H1 (cell line): ENCODE results near the gene PDYN. TPM values are rescaled to one million over a fixed set of nuclear protein-coding genes. Genes with fewer than 3 reads are reported as not detected.

ENCODE experiments used
- CTCF ChIA-PET: fragments of 300-600 bp; sonication (Branson Sonifier 250); formaldehyde crosslinking; loops from one replicate; lab custom pipeline; 2021; ENCODE audit not compliant: partially characterized antibody; lab: Charles Lee
- POLR2A ChIA-PET: fragments of 300-600 bp; sonication (Branson Sonifier 250); formaldehyde crosslinking; loops from one replicate; lab custom pipeline; 2021; ENCODE audit warnings: inconsistent platforms; ENCODE audit not compliant: partially characterized antibody; lab: Charles Lee
- DNase-seq, 2 experiments: peaks; one replicate each; pipeline versions ENCODE4 v3.0.0 to v3.0.0-alpha.2; 2010 to 2022; ENCODE audit warnings: low spot score in 2 of 2, low read depth in 1 of 2, mixed read lengths in 1 of 2
- FAIRE-seq: peaks from 2 replicates; lab custom pipeline; 2011; peaks lifted over from hg19 to GRCh38; lab: Jason Lieb, UNC
- H2AFZ ChIP-seq: 2 replicates; pipeline ENCODE4 v1.8.1; 2012; ENCODE audit warnings: low read length, inconsistent platforms
- H2AK5ac ChIP-seq: 2 replicates; pipeline ENCODE4 v1.6.1; 2013; ENCODE audit warnings: low read depth, low read length
- H2BK120ac ChIP-seq: replicated peaks from 2 replicates; pipeline ENCODE3; 2013; ENCODE audit warnings: low read depth, low read length, inconsistent platforms
- H2BK12ac ChIP-seq: 2 replicates; pipeline ENCODE4 v1.6.1; 2013; ENCODE audit warnings: low read depth, low read length
- H2BK15ac ChIP-seq: 2 replicates; pipeline ENCODE4 v1.6.1; 2013; ENCODE audit warnings: low read length
- H2BK20ac ChIP-seq: 2 replicates; pipeline ENCODE4 v1.6.1; 2013; ENCODE audit warnings: low read length
- H2BK5ac ChIP-seq: 2 replicates; pipeline ENCODE4 v1.6.1; 2013; ENCODE audit warnings: low read depth, low read length
- H3K14ac ChIP-seq: 2 replicates; pipeline ENCODE4 v1.6.1; 2013; ENCODE audit warnings: inconsistent platforms; ENCODE audit not compliant: insufficient read length
- H3K18ac ChIP-seq: 2 replicates; pipeline ENCODE4 v1.6.1; 2013; ENCODE audit warnings: low read length; ENCODE audit errors: extremely low read depth
- H3K23ac ChIP-seq: 2 replicates; pipeline ENCODE4 v1.6.1; 2013; ENCODE audit warnings: inconsistent platforms; ENCODE audit not compliant: insufficient read length
- H3K23me2 ChIP-seq: 2 replicates; pipeline ENCODE4 v1.6.1; 2013; ENCODE audit warnings: low read depth, low read length
- H3K27ac ChIP-seq: 2 replicates; pipeline ENCODE4 v1.6.1; 2011; ENCODE audit warnings: low read depth, low read length, inconsistent platforms
- H3K27me3 ChIP-seq, 4 experiments: replicated peaks in 1 of 4; 1 replicate in 1 of 4; 2 replicates in 3 of 4; pipeline versions ENCODE4 v1.6.1 to v1.8.1; 2011 to 2013; ENCODE audit warnings: low read length in 3 of 4, mild to moderate bottlenecking in 3 of 4, inconsistent platforms in 2 of 4, mixed read lengths in 2 of 4, moderate library complexity in 1 of 4; ENCODE audit not compliant: control insufficient read depth in 3 of 4, insufficient read depth in 3 of 4; ENCODE audit errors: extremely low read depth in 1 of 4
- H3K36me3 ChIP-seq, 4 experiments: 2 replicates each; pipeline versions ENCODE4 v1.6.1 to v1.8.1; 2011 to 2013; ENCODE audit warnings: mild to moderate bottlenecking in 4 of 4, low read length in 3 of 4, moderate library complexity in 2 of 4, control low read depth in 1 of 4, inconsistent platforms in 1 of 4; ENCODE audit not compliant: insufficient read depth in 4 of 4, control insufficient read depth in 2 of 4
- H3K4ac ChIP-seq: replicated peaks from 2 replicates; pipeline ENCODE3; 2013; ENCODE audit warnings: low read length, low read depth, mixed read lengths, inconsistent platforms; ENCODE audit not compliant: insufficient read length
- H3K4me1 ChIP-seq, 4 experiments: replicated peaks in 1 of 4; 1 replicate in 1 of 4; 2 replicates in 3 of 4; pipeline versions ENCODE4 v1.6.1 to v1.8.1; 2011 to 2013; ENCODE audit warnings: low read length in 3 of 4, inconsistent platforms in 2 of 4, mixed read lengths in 1 of 4; ENCODE audit not compliant: insufficient read depth in 4 of 4, control insufficient read depth in 3 of 4
- H3K4me2 ChIP-seq, 2 experiments: 2 replicates each; pipeline versions ENCODE4 v1.6.1 to v1.8.1; 2011 to 2013; ENCODE audit warnings: low read depth in 2 of 2, low read length in 2 of 2, control low read depth in 1 of 2, inconsistent platforms in 1 of 2, mild to moderate bottlenecking in 1 of 2; ENCODE audit not compliant: insufficient read depth in 1 of 2
- H3K4me3 ChIP-seq, 4 experiments: fragments of 200-600, 300-600 bp in 1 of 4; sonication (generic), shearing (Covaris generic), sonication (Bioruptor Twin) in 1 of 4; 2 replicates each; pipeline versions ENCODE4 v1.5.1 to v1.8.1; 2011 to 2016; ENCODE audit warnings: low read length in 4 of 4, low read depth in 3 of 4, control low read depth in 2 of 4, inconsistent platforms in 2 of 4, mild to moderate bottlenecking in 2 of 4, mixed read lengths in 1 of 4, moderate library complexity in 1 of 4; ENCODE audit not compliant: insufficient read depth in 2 of 4; ENCODE audit errors: extremely low read depth in 1 of 4
- H3K56ac ChIP-seq: replicated peaks from 2 replicates; pipeline ENCODE3; 2013; ENCODE audit warnings: low read depth, mild to moderate bottlenecking, mixed read lengths, low read length, inconsistent platforms; ENCODE audit not compliant: insufficient read length
- H3K79me1 ChIP-seq: 2 replicates; pipeline ENCODE4 v1.6.1; 2013; ENCODE audit warnings: low read depth, low read length, control low read depth
- H3K79me2 ChIP-seq, 2 experiments: 2 replicates each; pipeline versions ENCODE4 v1.6.1 to v1.8.1; 2012 to 2013; ENCODE audit warnings: low read length in 2 of 2, mild to moderate bottlenecking in 2 of 2, inconsistent platforms in 1 of 2; ENCODE audit not compliant: insufficient read depth in 2 of 2, control insufficient read depth in 1 of 2
- H3K9ac ChIP-seq, 4 experiments: replicated peaks in 1 of 4; 1 replicate in 1 of 4; 2 replicates in 3 of 4; pipeline versions ENCODE4 v1.6.1 to v1.8.1; 2011 to 2013; ENCODE audit warnings: low read depth in 3 of 4, low read length in 3 of 4, control low read depth in 2 of 4, mild to moderate bottlenecking in 2 of 4, moderate library complexity in 2 of 4, inconsistent platforms in 1 of 4; ENCODE audit errors: extremely low read depth in 1 of 4
- H3K9me3 ChIP-seq, 2 experiments: 2 replicates each; pipeline versions ENCODE4 v1.6.1 to v1.8.1; 2012 to 2013; ENCODE audit warnings: mild to moderate bottlenecking in 2 of 2, moderate library complexity in 2 of 2, control low read depth in 1 of 2, inconsistent platforms in 1 of 2, low read depth in 1 of 2, low read length in 1 of 2, mixed read lengths in 1 of 2; ENCODE audit not compliant: insufficient read depth in 2 of 2
- H4K20me1 ChIP-seq, 2 experiments: replicated peaks in 1 of 2; 2 replicates each; pipeline versions ENCODE3 to v1.8.1; 2011 to 2013; ENCODE audit warnings: inconsistent platforms in 2 of 2, low read length in 2 of 2, mild to moderate bottlenecking in 1 of 2; ENCODE audit not compliant: insufficient read depth in 2 of 2, control insufficient read depth in 1 of 2
- H4K5ac ChIP-seq: 2 replicates; pipeline ENCODE4 v1.6.1; 2013; ENCODE audit warnings: low read length, low read depth, mixed read lengths, inconsistent platforms; ENCODE audit not compliant: insufficient read length
- H4K8ac ChIP-seq: 2 replicates; pipeline ENCODE4 v1.8.0; 2013; ENCODE audit warnings: mild to moderate bottlenecking, moderate library complexity, low read length, inconsistent platforms; ENCODE audit not compliant: insufficient read depth; ENCODE audit errors: extremely low read depth
- H4K91ac ChIP-seq: replicated peaks from 2 replicates; pipeline ENCODE3; 2013; ENCODE audit warnings: low read length, mixed read lengths, inconsistent platforms; ENCODE audit not compliant: insufficient read length
- ATF3 ChIP-seq: IDR thresholded peaks from 2 replicates; pipeline ENCODE4 v1.6.1; 2011; ENCODE audit warnings: low read depth, mild to moderate bottlenecking, low read length; ENCODE audit not compliant: insufficient read depth
- BCL11A ChIP-seq, 2 experiments: IDR thresholded peaks; one replicate each; pipeline ENCODE4 v1.6.1; 2011; ENCODE audit warnings: low read depth in 2 of 2, low read length in 2 of 2, mild to moderate bottlenecking in 2 of 2
- BRCA1 ChIP-seq: IDR thresholded peaks from 2 replicates; pipeline ENCODE4 v1.6.1; 2012; ENCODE audit warnings: low read depth, low read length, improper control_type of control experiment
- CBX8 ChIP-seq: fragments of 300-800, 300-1000 bp; sonication (generic); IDR thresholded peaks from 2 replicates; pipeline ENCODE4 v1.7.1; 2016; ENCODE audit warnings: low read depth, low read length, borderline replicate concordance
- EP300 ChIP-seq, 2 experiments: IDR thresholded peaks; 1 replicate in 1 of 2; 2 replicates in 1 of 2; pipeline ENCODE4 v1.6.1; 2011 to 2012; ENCODE audit warnings: low read depth in 2 of 2, low read length in 2 of 2, mild to moderate bottlenecking in 2 of 2, borderline replicate concordance in 1 of 2, inconsistent platforms in 1 of 2, moderate library complexity in 1 of 2
- FOSL1 ChIP-seq: IDR thresholded peaks from 2 replicates; pipeline ENCODE4 v1.6.1; 2011; ENCODE audit warnings: mild to moderate bottlenecking, low read depth, low read length, moderate library complexity; ENCODE audit not compliant: insufficient read depth
- HDAC2 ChIP-seq, 2 experiments: fragments of 300-600 bp in 1 of 2; sonication (generic) in 1 of 2; IDR thresholded peaks; 2 replicates each; pipeline ENCODE4 v1.6.1; 2011 to 2012; ENCODE audit warnings: low read depth in 2 of 2, low read length in 2 of 2, mild to moderate bottlenecking in 2 of 2, moderate library complexity in 2 of 2, borderline replicate concordance in 1 of 2, inconsistent platforms in 1 of 2
- RFX5 ChIP-seq: IDR thresholded peaks from 2 replicates; pipeline ENCODE4 v1.6.1; 2011; ENCODE audit warnings: low read depth, low read length, improper control_type of control experiment, borderline replicate concordance
- RNF2 ChIP-seq: fragments of 200-900, 300-1000 bp; sonication (generic); IDR thresholded peaks from 2 replicates; pipeline ENCODE4 v1.7.1; 2016; ENCODE audit warnings: borderline replicate concordance, low read depth, mild to moderate bottlenecking, antibody characterized with exemption, low read length; ENCODE audit not compliant: poor library complexity, severe bottlenecking; ENCODE audit errors: missing control alignments
- SP2 ChIP-seq: IDR thresholded peaks from 2 replicates; pipeline ENCODE4 v1.6.1; 2012; ENCODE audit warnings: mild to moderate bottlenecking, low read length, inconsistent platforms
- YY1 ChIP-seq: IDR thresholded peaks from 2 replicates; pipeline ENCODE4 v1.6.1; 2011; ENCODE audit warnings: low read depth, mild to moderate bottlenecking, low read length
- WGBS, 2 experiments: shearing (Covaris generic) in 1 of 2; methylation state at CpG; one replicate each; pipeline versions ENCODE4 v1.1.6 to v1.1.7; 2013 to 2015; ENCODE audit warnings: low lambda C conversion rate in 2 of 2, mixed read lengths in 2 of 2, inconsistent platforms in 1 of 2, low coverage in 1 of 2, missing lambda C conversion rate in 1 of 2; ENCODE audit not compliant: insufficient replicate concordance in 2 of 2, insufficient coverage in 1 of 2, insufficient read length in 1 of 2; ENCODE audit errors: extremely low coverage in 1 of 2, missing lambda C conversion rate in 1 of 2; 5-methylcytosine and 5-hydroxymethylcytosine counted together
- polyA plus RNA-seq, 7 experiments: library from polyadenylated mRNA; depleted of rRNA in 3 of 7; stranded (reverse) in 5 of 7; unstranded in 2 of 7; fragments of >200 nt in 5 of 7; fragments of 200-250 nt in 2 of 7; gene quantifications; 1 replicate in 5 of 7; 2 replicates in 1 of 7; 4 replicates in 1 of 7; pipeline versions ENCODE4 v1.2.1 to v1.2.3, GENCODE V29; 2011 to 2013; ENCODE audit warnings: missing spikeins in 2 of 7, mixed read lengths in 2 of 7
- total RNA-seq: library from RNA; stranded (reverse); fragmentation: NEBNext Ultra II Directional; extraction: Animal tissue kit (Norgen Biotek cat#: 25700); gene quantifications from 2 replicates; pipeline ENCODE4 v1.2.1, GENCODE V29; 2021

Gene PDYN
- total and polyA plus RNA-seq, 2 of the 8 experiments (the other 6 are each of a cell fraction or from before 2014, with no cell fraction given), result 0.54 to 0.60 TPM

GRCh38 chr20:1951436-1952115 is 42.3 kb downstream of the PDYN start:
- ChIA-PET POLR2A (no interaction called here), CTCF (interaction anchor here (0.7 to 9.9 kb wide), 5 partner anchors 13 to 142 kb away, joined by 3 to 51 read pairs (median 3); no protein-coding TSS in a partner anchor)
- Histone ChIP-seq H3K27ac (no peak overlapping the region), H3K4me1 (peaks cover 4 to 27% (median 14%) of the 10 kb centered on the region in 4 experiments; a peak in 6 of 7 replicates), H2AK5ac (no peak overlapping the region), H2BK12ac (peak overlapping the region; percentile 31; the same call in 1 of the 2 replicates), H3K14ac (no peak overlapping the region), H4K8ac (no peak overlapping the region), H3K4me2 (no peak overlapping the region), H3K9me3 (no peaks in the 10 kb centered on the region), H3K9ac (no peak overlapping the region), H3K27me3 (peaks cover 0 to 13% (median 9%) of the 10 kb centered on the region in 4 experiments; a peak in 4 of 7 replicates), H4K20me1 (no peaks in the 10 kb centered on the region), H4K91ac (no peak overlapping the region), H2BK5ac (no peak overlapping the region; the same call in 1 of the 2 replicates), H3K18ac (no peak overlapping the region; the same call in 1 of the 2 replicates), H3K79me2 (no peaks in the 10 kb centered on the region), H3K56ac (no peak overlapping the region), H3K23ac (no peak overlapping the region), H2BK20ac (no peak overlapping the region), H3K23me2 (peaks cover 4% of the 10 kb centered on the region; the same call in 1 of the 2 replicates), H3K4ac (no peak overlapping the region), H2BK120ac (no peak overlapping the region), H3K79me1 (no peaks in the 10 kb centered on the region), H3K36me3 (no peaks in the 10 kb centered on the region), H2BK15ac (no peak overlapping the region), H4K5ac (no peak overlapping the region), H3K4me3 (no peak overlapping the region), H2AFZ (no peak overlapping the region)
- WGBS, 2 experiments, result 85% methylated on average over 11 of the region's 11 CpGs; no CpG with 5 or more reads in 1 of the 2 experiments
- no peak for FAIRE-seq
- DNase-seq, result no peak
- TF ChIP-seq FOSL1, result no peak
- no peak for TF ChIP-seq RNF2
- TF ChIP-seq HDAC2 (IDR thresholded peaks at IDR 0.05; ENCODE audit: borderline replicate concordance in 1 of 2, low read depth in 2 of 2, low read length in 2 of 2), result no peak
- TF ChIP-seq SP2, result no peak
- TF ChIP-seq ATF3, result no peak
- no peak for TF ChIP-seq BRCA1
- TF ChIP-seq CBX8, result no peak
- TF ChIP-seq YY1, result no peak
- TF ChIP-seq BCL11A (IDR thresholded peaks at IDR 0.05; ENCODE audit: low read depth in 2 of 2, low read length in 2 of 2), result no peak
- no peak for TF ChIP-seq EP300 (IDR thresholded peaks at IDR 0.05; ENCODE audit: borderline replicate concordance in 1 of 2, low read depth in 2 of 2, low read length in 2 of 2)
- TF ChIP-seq RFX5, result no peak
